Naive thymus-derived CD4-positive, alpha-beta T cell (primary cell): Measurements from ENCODE around the gene LRRC3C. TPM values are rescaled to one million over a fixed set of nuclear protein-coding genes. Genes with fewer than 3 reads are reported as not detected.
"Not testable (repeated sequence)": the region's sequence is repeated elsewhere in the genome, so short reads cannot be mapped to it uniquely, and the experiment has no call there.

Experiments used
- ATAC-seq: fragments of 150-1000 bp; cut with Tn5 transposase; 2 replicates; pipeline ENCODE4 v1.10.0; 2021; ENCODE audit warnings: mild to moderate bottlenecking, moderate library complexity
- CTCF ChIA-PET: fragments of 350-600 bp; sonication (Branson Sonifier 250); formaldehyde crosslinking; loops from one replicate; lab custom pipeline; 2021; ENCODE audit warnings: antibody characterized with exemption; lab: Charles Lee
- POLR2A ChIA-PET: fragments of 350-600 bp; sonication (Branson Sonifier 250); formaldehyde crosslinking; loops from one replicate; lab custom pipeline; 2021; ENCODE audit warnings: antibody characterized with exemption, inconsistent platforms; lab: Charles Lee
- DNase-seq, 9 donors: peaks; one replicate each; pipeline versions ENCODE4 v3.0.0 to v3.0.0-alpha.2; 2020 to 2022; ENCODE audit warnings: mixed read lengths in 1 of 9
- H3K27ac ChIP-seq: one replicate; pipeline ENCODE4 v1.7.0; 2013; ENCODE audit warnings: mild to moderate bottlenecking, low read depth, low read length, moderate library complexity
- H3K27me3 ChIP-seq, 2 donors: one replicate each; pipeline ENCODE4 v1.7.0; 2013; ENCODE audit warnings: low read length in 2 of 2, mild to moderate bottlenecking in 2 of 2, moderate library complexity in 2 of 2; ENCODE audit not compliant: control insufficient read depth in 2 of 2, insufficient read depth in 2 of 2
- H3K36me3 ChIP-seq, 3 experiments: 1 replicate in 2 of 3; 2 replicates in 1 of 3; pipeline ENCODE4 v1.7.0; 2013; ENCODE audit warnings: low read length in 3 of 3, mild to moderate bottlenecking in 3 of 3, moderate library complexity in 1 of 3; ENCODE audit not compliant: insufficient read depth in 3 of 3, control insufficient read depth in 2 of 3
- H3K4me1 ChIP-seq, 2 donors: one replicate each; pipeline ENCODE4 v1.7.0; 2013; ENCODE audit warnings: low read length in 2 of 2, mild to moderate bottlenecking in 2 of 2, moderate library complexity in 1 of 2; ENCODE audit not compliant: control insufficient read depth in 2 of 2, insufficient read depth in 2 of 2
- H3K4me3 ChIP-seq: 2 replicates; pipeline ENCODE4 v1.7.0; 2013; ENCODE audit warnings: mild to moderate bottlenecking, low read length
- H3K9me3 ChIP-seq, 3 experiments: 1 replicate in 2 of 3; 2 replicates in 1 of 3; pipeline ENCODE4 v1.7.0; 2013; ENCODE audit warnings: low read length in 3 of 3; ENCODE audit not compliant: control insufficient read depth in 2 of 3
- H3K27ac Mint-ChIP-seq, 9 donors: one replicate each; pipeline ENCODE4 v1.8.0; 2020 to 2022; ENCODE audit warnings: mixed read lengths in 9 of 9, mild to moderate bottlenecking in 8 of 9, moderate library complexity in 5 of 9, inconsistent platforms in 2 of 9
- H3K27me3 Mint-ChIP-seq, 5 donors: one replicate each; pipeline ENCODE4 v1.8.0; 2021 to 2022; ENCODE audit warnings: mixed read lengths in 5 of 5, mild to moderate bottlenecking in 1 of 5
- H3K36me3 Mint-ChIP-seq, 5 donors: one replicate each; pipeline ENCODE4 v1.8.0; 2020 to 2022; ENCODE audit warnings: mixed read lengths in 5 of 5, mild to moderate bottlenecking in 3 of 5, inconsistent platforms in 1 of 5
- H3K4me1 Mint-ChIP-seq, 7 donors: one replicate each; pipeline ENCODE4 v1.8.0; 2020 to 2022; ENCODE audit warnings: mixed read lengths in 7 of 7, mild to moderate bottlenecking in 3 of 7, inconsistent platforms in 1 of 7
- H3K4me3 Mint-ChIP-seq, 10 donors: one replicate each; pipeline ENCODE4 v1.8.0; 2020 to 2022; ENCODE audit warnings: mild to moderate bottlenecking in 10 of 10, mixed read lengths in 10 of 10, moderate library complexity in 6 of 10, inconsistent platforms in 2 of 10
- H3K9me3 Mint-ChIP-seq, 11 donors: one replicate each; pipeline ENCODE4 v1.8.0; 2020 to 2022; ENCODE audit warnings: mixed read lengths in 11 of 11, mild to moderate bottlenecking in 4 of 11, inconsistent platforms in 1 of 11, moderate library complexity in 1 of 11
- intact Hi-C, 2 donors: fragments of 100-400 bp; cut with micrococcal nuclease; formaldehyde crosslinking; loops; one replicate each; pipeline ENCODE4 v1.15.1; 2023
- polyA plus RNA-seq, 2 donors: library from polyadenylated mRNA; unstranded; fragments of 300-500 nt; fragmentation: Illumina TruSeq; gene quantifications; one replicate each; pipeline ENCODE4 v1.2.3, GENCODE V29; 2021
- total RNA-seq, 6 experiments: library from RNA in 5 of 6; stranded (reverse) in 5 of 6; gene quantifications; 1 replicate in 5 of 6; 2 replicates in 1 of 6; pipeline ENCODE4 v1.2.3 and lab custom pipeline; 2021 to 2026

Gene LRRC3C
- total and polyA plus RNA-seq, 7 experiments from 2014 or later = 0.27 TPM; not detected in 6

DNA sequence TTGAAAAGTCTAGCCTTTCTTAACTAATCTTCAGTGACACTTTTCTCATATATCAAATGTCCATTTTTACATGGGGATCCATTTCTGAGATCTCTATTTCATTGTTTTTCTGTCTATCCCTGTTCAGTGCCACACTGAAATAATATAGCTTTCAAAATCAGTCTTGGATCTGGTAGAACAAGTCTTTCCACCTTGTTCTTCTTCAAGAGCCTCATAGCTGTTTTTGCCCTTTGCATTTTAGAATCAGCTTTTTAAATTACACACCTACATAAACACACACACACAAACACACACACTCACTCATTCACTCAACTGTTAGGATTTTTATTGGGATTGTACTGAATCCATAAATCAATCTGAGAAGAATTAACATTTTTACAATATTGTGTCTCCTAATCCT lies 28.3 kb upstream of the LRRC3C start:
- Histone ChIP-seq H3K36me3 (no peaks in the 10 kb centered on the region), H3K4me1 (peaks cover 10% of the 10 kb centered on the region in 2 donors), H3K9me3 (no peaks in the 10 kb centered on the region), H3K27ac (no peak overlapping the region), H3K27me3 (no peaks in the 10 kb centered on the region), H3K4me3 (no peak overlapping the region)
- no peak overlapping the region for H3K27ac Mint-ChIP-seq
- H3K36me3 Mint-ChIP-seq = peaks cover 0 to 30% (median 5%) of the 10 kb centered on the region in 5 donors
- no peak for DNase-seq
- intact Hi-C loops = no loop called here
- H3K4me3 Mint-ChIP-seq = no peak overlapping the region
- peaks cover 6 to 20% (median 18%) of the 10 kb centered on the region in 7 donors for H3K4me1 Mint-ChIP-seq
- no peak for ATAC-seq
- no peaks in the 10 kb centered on the region for H3K9me3 Mint-ChIP-seq
- no peaks in the 10 kb centered on the region for H3K27me3 Mint-ChIP-seq
- ChIA-PET POLR2A (interaction anchor here (0.6 kb wide), 1 partner anchor 354 kb away, joined by 3 read pairs; no protein-coding TSS in a partner anchor), CTCF (interaction anchor here (0.7 kb wide), 1 partner anchor 24 kb away, joined by 3 read pairs; no protein-coding TSS in a partner anchor)

DNA sequence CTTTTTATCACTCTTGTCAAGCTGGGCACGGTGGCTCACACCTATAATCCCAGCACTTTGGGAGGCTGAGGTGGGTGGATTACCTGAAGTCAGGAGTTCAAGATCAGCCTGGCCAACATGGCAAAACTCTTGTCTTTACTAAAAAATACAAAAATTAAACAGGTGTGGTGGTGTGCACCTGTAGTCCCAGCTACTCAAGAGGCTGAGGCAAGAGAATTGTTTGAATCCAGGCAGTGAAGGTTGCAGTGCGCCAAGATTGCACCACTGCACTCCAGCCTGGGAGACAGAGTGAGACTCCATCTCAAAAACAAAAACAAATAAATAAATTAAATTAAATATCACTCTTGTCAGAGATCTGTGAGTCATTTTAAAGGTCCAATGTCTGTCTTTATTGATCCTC lies 25.5 kb upstream of the LRRC3C start:
- POLR2A ChIA-PET = interaction anchor here (0.7 to 1.7 kb wide), 2 partner anchors 24 to 55 kb away, joined by 5 read pairs; no protein-coding TSS in a partner anchor
- not testable (repeated sequence) for H3K27ac ChIP-seq, H3K4me3 ChIP-seq

DNA sequence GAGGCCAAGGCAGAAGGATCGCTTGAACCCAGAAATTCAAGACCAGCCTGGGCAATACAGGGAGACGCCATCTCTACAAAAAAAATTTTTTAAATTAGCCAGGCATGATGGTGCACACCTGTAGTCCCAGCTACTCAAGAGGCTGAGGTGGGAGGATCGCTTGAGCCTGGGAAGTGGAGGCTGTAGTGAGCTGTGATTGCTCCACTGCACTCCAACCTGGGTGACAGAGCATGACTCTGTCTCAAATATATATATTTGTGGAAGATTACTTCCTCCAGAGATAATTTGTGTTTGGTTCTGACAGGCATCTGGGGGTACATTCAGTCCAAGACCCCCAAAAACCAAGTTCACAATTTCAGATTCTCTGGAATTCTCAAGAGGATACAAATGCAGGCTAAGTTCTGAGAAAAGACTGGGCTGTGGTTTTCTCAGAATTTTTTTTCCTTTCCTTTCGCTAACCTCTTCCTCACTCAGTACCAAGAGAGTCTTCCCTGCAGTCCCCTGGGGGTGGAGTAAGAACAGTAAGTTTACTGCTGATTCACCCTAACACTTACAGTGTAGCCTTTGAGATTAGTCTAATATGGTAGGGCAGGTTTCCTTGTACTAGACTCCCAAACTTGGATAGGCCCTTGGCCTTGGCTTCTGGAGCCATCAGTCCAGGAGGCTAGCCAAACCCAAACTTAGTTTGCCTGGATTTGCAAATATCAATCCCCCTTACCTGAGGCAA lies 24.2 kb upstream of the LRRC3C start:
- no peak overlapping the region for H3K4me3 ChIP-seq
- peak overlapping the region in 7 of 10 donors; percentile 8 to 77 (median 47) for H3K4me3 Mint-ChIP-seq
- ChIA-PET POLR2A (interaction anchor here (0.6 to 1.7 kb wide), 2 partner anchors 23 to 347 kb away, joined by 5 read pairs; no protein-coding TSS in a partner anchor), CTCF (interaction anchor here (1.2 kb wide), 1 partner anchor 8 kb away, joined by 3 read pairs; no protein-coding TSS in a partner anchor)
- DNase-seq = peak in 1 of 9 donors; percentile 16
- H3K9me3 Mint-ChIP-seq = no peaks in the 10 kb centered on the region
- H3K27me3 Mint-ChIP-seq = no peaks in the 10 kb centered on the region
- ATAC-seq = peak; percentile 54
- intact Hi-C loops = loop anchor here in 1 of 2 donors (1.0 kb wide), 1 partner anchor 12 kb away; no protein-coding TSS in a partner anchor
- H3K27ac Mint-ChIP-seq = peak overlapping the region in 5 of 9 donors; percentile 38 to 88 (median 64)
- H3K36me3 Mint-ChIP-seq = peaks cover 0 to 53% (median 20%) of the 10 kb centered on the region in 5 donors
- peaks cover 0 to 24% (median 8%) of the 10 kb centered on the region in 3 experiments for H3K36me3 ChIP-seq
- H3K4me1 Mint-ChIP-seq = peaks cover 0 to 38% (median 16%) of the 10 kb centered on the region in 7 donors
- H3K9me3 ChIP-seq = no peaks in the 10 kb centered on the region
- H3K27ac ChIP-seq = no peak overlapping the region
- H3K4me1 ChIP-seq = peaks cover 10% of the 10 kb centered on the region in 2 donors
- no peaks in the 10 kb centered on the region for H3K27me3 ChIP-seq

More for the DNA sequence above, 25.5 kb upstream of the LRRC3C start:
- H3K4me3 Mint-ChIP-seq, H3K27ac Mint-ChIP-seq, H3K9me3 ChIP-seq, H3K27me3 Mint-ChIP-seq, intact Hi-C loops, H3K27me3 ChIP-seq, H3K9me3 Mint-ChIP-seq, ATAC-seq, DNase-seq: not testable (repeated sequence)
- peaks cover 0 to 18% (median 8%) of the 10 kb centered on the region in 3 experiments for H3K36me3 ChIP-seq
- CTCF ChIA-PET = interaction anchor here (0.6 kb wide), 1 partner anchor 14 kb away, joined by 4 read pairs; no protein-coding TSS in a partner anchor
- H3K4me1 ChIP-seq = peaks cover 10% of the 10 kb centered on the region in 2 donors
- H3K4me1 Mint-ChIP-seq = peaks cover 0 to 36% (median 16%) of the 10 kb centered on the region in 7 donors
- H3K36me3 Mint-ChIP-seq = peaks cover 0 to 47% (median 20%) of the 10 kb centered on the region in 5 donors

GRCh38 chr17:39904990-39905288 lies 22.6 kb upstream of the LRRC3C start:
- H3K36me3 Mint-ChIP-seq = peaks cover 0 to 58% (median 20%) of the 10 kb centered on the region in 5 donors
- peaks cover 0 to 38% (median 10%) of the 10 kb centered on the region in 3 experiments for H3K36me3 ChIP-seq
- H3K4me1 Mint-ChIP-seq = peaks cover 0 to 38% (median 16%) of the 10 kb centered on the region in 7 donors
- ATAC-seq (no peak), DNase-seq (no peak)
- H3K4me3 ChIP-seq = no peak overlapping the region
- intact Hi-C loops = no loop called here
- H3K27me3 Mint-ChIP-seq = no peaks in the 10 kb centered on the region
- H3K27ac Mint-ChIP-seq = peak overlapping the region in 1 of 9 donors; percentile 66
- POLR2A ChIA-PET = interaction anchor here (0.9 kb wide), 1 partner anchor 13 kb away, joined by 3 read pairs; the partner anchor contains the start of gene GSDMB
- no peaks in the 10 kb centered on the region for H3K9me3 Mint-ChIP-seq
- H3K27me3 ChIP-seq = no peaks in the 10 kb centered on the region
- H3K9me3 ChIP-seq = no peaks in the 10 kb centered on the region
- H3K4me3 Mint-ChIP-seq = peak overlapping the region in 1 of 10 donors; percentile 63
- peaks cover 10% of the 10 kb centered on the region in 2 donors for H3K4me1 ChIP-seq
- CTCF ChIA-PET = interaction anchor here (0.6 kb wide), 1 partner anchor 319 kb away, joined by 3 read pairs; no protein-coding TSS in a partner anchor
- H3K27ac ChIP-seq = no peak overlapping the region

GRCh38 chr17:39908789-39909352 lies 18.7 kb upstream of the LRRC3C start:
- DNase-seq (no peak), ATAC-seq (no peak)
- no peak overlapping the region for H3K27ac ChIP-seq
- no peaks in the 10 kb centered on the region for H3K9me3 ChIP-seq
- Mint-ChIP-seq H3K9me3 (peaks cover 0 to 1% (median 0%) of the 10 kb centered on the region in 11 donors), H3K4me3 (no peak overlapping the region), H3K27ac (peak overlapping the region in 2 of 9 donors; percentile 20 to 58), H3K4me1 (peaks cover 0 to 29% (median 8%) of the 10 kb centered on the region in 7 donors), H3K36me3 (peaks cover 5 to 78% (median 34%) of the 10 kb centered on the region in 5 donors), H3K27me3 (no peaks in the 10 kb centered on the region)
- peaks cover 0 to 1% of the 10 kb centered on the region in 2 donors for H3K4me1 ChIP-seq
- ChIA-PET POLR2A (interaction anchor here (0.8 to 1.4 kb wide), 2 partner anchors 13 to 14 kb away, joined by 3 to 4 read pairs; no protein-coding TSS in a partner anchor), CTCF (interaction anchor here (0.7 kb wide), 2 partner anchors 9 to 23 kb away, joined by 3 to 4 read pairs; no protein-coding TSS in a partner anchor)
- no peaks in the 10 kb centered on the region for H3K27me3 ChIP-seq
- intact Hi-C loops = no loop called here
- H3K4me3 ChIP-seq = no peak overlapping the region
- peaks cover 0 to 68% (median 10%) of the 10 kb centered on the region in 3 experiments for H3K36me3 ChIP-seq

DNA sequence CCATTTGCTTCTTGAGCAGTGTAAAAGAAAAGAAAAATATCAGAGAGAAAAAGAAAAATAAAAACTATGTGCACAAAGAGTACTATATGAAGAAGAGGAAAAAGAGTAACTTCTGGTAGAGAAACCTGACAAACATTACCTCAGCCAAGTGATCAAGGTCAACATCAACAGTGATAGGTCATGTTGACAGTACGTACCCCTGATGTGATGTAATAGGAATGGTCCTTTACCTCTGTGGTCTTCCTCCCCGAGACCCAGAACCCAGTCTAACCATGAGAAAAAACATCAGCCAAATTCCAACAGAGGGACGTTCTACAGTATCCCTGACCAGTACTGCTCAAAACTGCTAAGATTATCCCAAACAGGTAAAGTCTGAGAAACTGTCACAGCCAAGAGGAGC lies 13.5 kb upstream of the LRRC3C start:
- POLR2A ChIA-PET = interaction anchor here (0.6 kb wide), 1 partner anchor 12 kb away, joined by 3 read pairs; no protein-coding TSS in a partner anchor
- Mint-ChIP-seq H3K27ac (peak overlapping the region in 2 of 9 donors; percentile 24 to 30), H3K4me3 (no peak overlapping the region), H3K27me3 (no peaks in the 10 kb centered on the region), H3K4me1 (peaks cover 6 to 28% (median 20%) of the 10 kb centered on the region in 7 donors), H3K36me3 (peaks cover 5 to 65% (median 37%) of the 10 kb centered on the region in 5 donors), H3K9me3 (peaks cover 0 to 1% (median 0%) of the 10 kb centered on the region in 11 donors)
- DNase-seq = no peak
- Histone ChIP-seq H3K4me1 (peaks cover 0 to 7% of the 10 kb centered on the region in 2 donors), H3K27me3 (no peaks in the 10 kb centered on the region), H3K4me3 (no peak overlapping the region), H3K36me3 (peaks cover 0 to 46% (median 9%) of the 10 kb centered on the region in 3 experiments), H3K27ac (no peak overlapping the region), H3K9me3 (no peaks in the 10 kb centered on the region)
- ATAC-seq = no peak
- CTCF ChIA-PET = interaction anchor here (1.2 kb wide), 1 partner anchor 41 kb away, joined by 3 read pairs; no protein-coding TSS in a partner anchor
- intact Hi-C loops = loop anchor here in 1 of 2 donors (2.0 kb wide), 1 partner anchor 13 kb away; the partner anchor contains the start of genes LRRC3C and ORMDL3
